Ishikawa (cell line): Measurements from ENCODE around the gene DDHD1.

Source experiments
- CREB1 ChIP-seq: IDR thresholded peaks from 2 replicates; pipeline ENCODE4 v1.6.1; 2012; ENCODE audit warnings: low read depth
- EP300 ChIP-seq: IDR thresholded peaks from 2 replicates; pipeline ENCODE4 v1.6.1; 2012; ENCODE audit warnings: borderline replicate concordance
- TAF1 ChIP-seq: IDR thresholded peaks from 2 replicates; pipeline ENCODE4 v1.6.1; 2012; ENCODE audit warnings: low read depth, mild to moderate bottlenecking
- YY1 ChIP-seq: IDR thresholded peaks from 2 replicates; pipeline ENCODE4 v1.6.1; 2012; ENCODE audit warnings: low read depth
- TF ChIP-seq, protein P1 (sequence below): IDR thresholded peaks from 2 replicates; pipeline ENCODE4 v1.6.1; 2012; ENCODE audit warnings: low read depth, mild to moderate bottlenecking
- TF ChIP-seq, protein P2 (sequence below): IDR thresholded peaks from 2 replicates; pipeline ENCODE4 v1.6.1; 2012

- TF ChIP-seq, protein P1, sequence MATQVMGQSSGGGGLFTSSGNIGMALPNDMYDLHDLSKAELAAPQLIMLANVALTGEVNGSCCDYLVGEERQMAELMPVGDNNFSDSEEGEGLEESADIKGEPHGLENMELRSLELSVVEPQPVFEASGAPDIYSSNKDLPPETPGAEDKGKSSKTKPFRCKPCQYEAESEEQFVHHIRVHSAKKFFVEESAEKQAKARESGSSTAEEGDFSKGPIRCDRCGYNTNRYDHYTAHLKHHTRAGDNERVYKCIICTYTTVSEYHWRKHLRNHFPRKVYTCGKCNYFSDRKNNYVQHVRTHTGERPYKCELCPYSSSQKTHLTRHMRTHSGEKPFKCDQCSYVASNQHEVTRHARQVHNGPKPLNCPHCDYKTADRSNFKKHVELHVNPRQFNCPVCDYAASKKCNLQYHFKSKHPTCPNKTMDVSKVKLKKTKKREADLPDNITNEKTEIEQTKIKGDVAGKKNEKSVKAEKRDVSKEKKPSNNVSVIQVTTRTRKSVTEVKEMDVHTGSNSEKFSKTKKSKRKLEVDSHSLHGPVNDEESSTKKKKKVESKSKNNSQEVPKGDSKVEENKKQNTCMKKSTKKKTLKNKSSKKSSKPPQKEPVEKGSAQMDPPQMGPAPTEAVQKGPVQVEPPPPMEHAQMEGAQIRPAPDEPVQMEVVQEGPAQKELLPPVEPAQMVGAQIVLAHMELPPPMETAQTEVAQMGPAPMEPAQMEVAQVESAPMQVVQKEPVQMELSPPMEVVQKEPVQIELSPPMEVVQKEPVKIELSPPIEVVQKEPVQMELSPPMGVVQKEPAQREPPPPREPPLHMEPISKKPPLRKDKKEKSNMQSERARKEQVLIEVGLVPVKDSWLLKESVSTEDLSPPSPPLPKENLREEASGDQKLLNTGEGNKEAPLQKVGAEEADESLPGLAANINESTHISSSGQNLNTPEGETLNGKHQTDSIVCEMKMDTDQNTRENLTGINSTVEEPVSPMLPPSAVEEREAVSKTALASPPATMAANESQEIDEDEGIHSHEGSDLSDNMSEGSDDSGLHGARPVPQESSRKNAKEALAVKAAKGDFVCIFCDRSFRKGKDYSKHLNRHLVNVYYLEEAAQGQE = no peak
- TF ChIP-seq YY1 (no peak), CREB1 (no peak), TAF1 (no peak), EP300 (no peak)
- TF ChIP-seq, protein P2, sequence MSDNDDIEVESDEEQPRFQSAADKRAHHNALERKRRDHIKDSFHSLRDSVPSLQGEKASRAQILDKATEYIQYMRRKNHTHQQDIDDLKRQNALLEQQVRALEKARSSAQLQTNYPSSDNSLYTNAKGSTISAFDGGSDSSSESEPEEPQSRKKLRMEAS = no peak
Observed at GRCh38 chr14:53193193-53193592, 40.1 kb upstream of the DDHD1 start.
